Measurements from ENCODE around the gene CTDSPL. TPM values are rescaled to one million over a fixed set of nuclear protein-coding genes. Genes with fewer than 3 reads are reported as not detected.

Gene CTDSPL
- total RNA-seq, 2 donors from 2014 or later = 27.8 to 30.7 TPM

GRCh38 chr3:37876279-37876678, 14.6 kb downstream of the CTDSPL start:
- no peak for TF ChIP-seq CTCF (conservative IDR thresholded peaks at IDR 0.05)
- Histone ChIP-seq H3K9ac (ENCODE audit: extremely low read depth, low read length, poor library complexity, severe bottlenecking) (no peak overlapping the region), H3K4me1 (ENCODE audit: control insufficient read depth, insufficient read depth, low read length) (no peaks in the 10 kb centered on the region), H3K27ac (ENCODE audit: low read depth, low read length) (no peak overlapping the region), H3K27me3 (ENCODE audit: control insufficient read depth, insufficient read depth, low read length, poor library complexity, severe bottlenecking) (no peaks in the 10 kb centered on the region), H3K36me3 (ENCODE audit: control insufficient read depth, insufficient read depth, low read length) (no peaks in the 10 kb centered on the region), H3K9me3 (ENCODE audit: control insufficient read depth, low read length) (peaks cover 8% of the 10 kb centered on the region), H3K4me3 (ENCODE audit: low read length) (no peak overlapping the region)
- DNase-seq = no peak
- Mint-ChIP-seq H3K4me1 (no peaks in the 10 kb centered on the region), H3K9me3 (peaks cover 24% of the 10 kb centered on the region), H3K27me3 (ENCODE audit: insufficient read depth) (peaks cover 2% of the 10 kb centered on the region), H3K4me3 (no peak overlapping the region), H3K27ac (no peak overlapping the region), H3K36me3 (ENCODE audit: low read depth) (peaks cover 3% of the 10 kb centered on the region)

GRCh38 chr3:37882711-37883110, 21.0 kb downstream of the CTDSPL start:
- 88 to 95% methylated on average over 3 of the region's 3 CpGs for WGBS, 2 experiments (ENCODE audit: insufficient coverage in 1 of 2, insufficient read length in 1 of 2)
- Mint-ChIP-seq H3K36me3 (ENCODE audit: low read depth) (no peaks in the 10 kb centered on the region), H3K27me3 (ENCODE audit: insufficient read depth) (peaks cover 34% of the 10 kb centered on the region), H3K27ac (no peak overlapping the region), H3K9me3 (no peaks in the 10 kb centered on the region), H3K4me3 (no peak overlapping the region), H3K4me1 (peaks cover 16% of the 10 kb centered on the region)
- TF ChIP-seq CTCF (conservative IDR thresholded peaks at IDR 0.05) = no peak
- no peaks in the 10 kb centered on the region for H3K36me3 ChIP-seq (ENCODE audit: control insufficient read depth, insufficient read depth, low read length)
- peaks cover 18% of the 10 kb centered on the region for H3K27me3 ChIP-seq (ENCODE audit: control insufficient read depth, insufficient read depth, low read length, poor library complexity, severe bottlenecking)
- no peak overlapping the region for H3K4me3 ChIP-seq (ENCODE audit: low read length)
- no peaks in the 10 kb centered on the region for H3K4me1 ChIP-seq (ENCODE audit: control insufficient read depth, insufficient read depth, low read length)
- H3K9ac ChIP-seq (ENCODE audit: extremely low read depth, low read length, poor library complexity, severe bottlenecking) = no peak overlapping the region
- DNase-seq = no peak
- no peaks in the 10 kb centered on the region for H3K9me3 ChIP-seq (ENCODE audit: control insufficient read depth, low read length)
- no peak overlapping the region for H3K27ac ChIP-seq (ENCODE audit: low read depth, low read length)

GRCh38 chr3:37885814-37886213, 24.1 kb downstream of the CTDSPL start:
- Histone ChIP-seq H3K36me3 (ENCODE audit: control insufficient read depth, insufficient read depth, low read length) (no peaks in the 10 kb centered on the region), H3K9me3 (ENCODE audit: control insufficient read depth, low read length) (no peaks in the 10 kb centered on the region), H3K27me3 (ENCODE audit: control insufficient read depth, insufficient read depth, low read length, poor library complexity, severe bottlenecking) (peaks cover 18% of the 10 kb centered on the region), H3K27ac (ENCODE audit: low read depth, low read length) (no peak overlapping the region), H3K9ac (ENCODE audit: extremely low read depth, low read length, poor library complexity, severe bottlenecking) (no peak overlapping the region), H3K4me3 (ENCODE audit: low read length) (no peak overlapping the region), H3K4me1 (ENCODE audit: control insufficient read depth, insufficient read depth, low read length) (no peaks in the 10 kb centered on the region)
- H3K27ac Mint-ChIP-seq = no peak overlapping the region
- no peaks in the 10 kb centered on the region for H3K36me3 Mint-ChIP-seq (ENCODE audit: low read depth)
- H3K4me3 Mint-ChIP-seq = no peak overlapping the region
- peaks cover 36% of the 10 kb centered on the region for H3K27me3 Mint-ChIP-seq (ENCODE audit: insufficient read depth)
- peaks cover 16% of the 10 kb centered on the region for H3K4me1 Mint-ChIP-seq
- WGBS, 2 experiments (ENCODE audit: insufficient coverage in 1 of 2, insufficient read length in 1 of 2) = 89% methylated on average over 2 of the region's 2 CpGs; no CpG with 5 or more reads in 1 of the 2 experiments
- H3K9me3 Mint-ChIP-seq = no peaks in the 10 kb centered on the region
- no peak for TF ChIP-seq CTCF (conservative IDR thresholded peaks at IDR 0.05)
- DNase-seq = no peak

Data from endodermal cell (in vitro differentiated cells).